Spleen (tissue), 11 donors: ENCODE data around the gene TRPC4AP. TPM values are rescaled to one million over a fixed set of nuclear protein-coding genes. Genes with fewer than 3 reads are reported as not detected.

ENCODE experiments used
- DNase-seq: peaks from one replicate; pipeline ENCODE4 v3.0.0-alpha.2; 2020
- H3K27ac ChIP-seq, 8 donors: fragments of 200-600 bp; sonication (generic) in 7 of 8; 1 replicate in 4 of 8; 2 replicates in 4 of 8; pipeline versions ENCODE4 v1.5.0 to v1.8.0; 2016 to 2021; ENCODE audit warnings: inconsistent platforms in 4 of 8, mild to moderate bottlenecking in 4 of 8, moderate library complexity in 1 of 8
- H3K27me3 ChIP-seq, 7 donors: fragments of 200-600 bp; sonication (generic) in 6 of 7; replicated peaks in 1 of 7; 1 replicate in 4 of 7; 2 replicates in 3 of 7; pipeline versions ENCODE4 v1.5.0 to v1.8.0; 2016 to 2021; ENCODE audit warnings: inconsistent platforms in 3 of 7, mild to moderate bottlenecking in 1 of 7
- H3K36me3 ChIP-seq, 6 donors: fragments of 200-600 bp; sonication (generic) in 5 of 6; 1 replicate in 4 of 6; 2 replicates in 2 of 6; pipeline versions ENCODE4 v1.5.0 to v1.8.0; 2016 to 2021; ENCODE audit warnings: inconsistent platforms in 2 of 6
- H3K4me1 ChIP-seq, 6 donors: fragments of 200-600 bp; sonication (generic) in 5 of 6; 1 replicate in 3 of 6; 2 replicates in 3 of 6; pipeline versions ENCODE4 v1.5.0 to v1.8.0; 2016 to 2021; ENCODE audit warnings: inconsistent platforms in 3 of 6
- H3K4me3 ChIP-seq, 8 donors: fragments of 200-600 bp; sonication (generic) in 7 of 8; 1 replicate in 4 of 8; 2 replicates in 4 of 8; pipeline versions ENCODE4 v1.5.0 to v1.8.0; 2016 to 2021; ENCODE audit warnings: inconsistent platforms in 4 of 8, mild to moderate bottlenecking in 4 of 8, moderate library complexity in 2 of 8
- H3K9me3 ChIP-seq, 8 donors: fragments of 200-600 bp; sonication (generic) in 7 of 8; 1 replicate in 4 of 8; 2 replicates in 4 of 8; pipeline versions ENCODE4 v1.5.0 to v1.8.0; 2016 to 2021; ENCODE audit warnings: inconsistent platforms in 4 of 8
- CTCF ChIP-seq, 11 experiments: fragments of 200-600 bp in 7 of 11; fragments of 450-650 bp in 4 of 11; sonication (generic) in 4 of 11; IDR thresholded peaks in 8 of 11; conservative IDR thresholded peaks in 3 of 11; 1 replicate in 7 of 11; 2 replicates in 4 of 11; pipeline versions ENCODE4 v1.4.0 to v1.8.0; 2016 to 2021; ENCODE audit warnings: antibody characterized with exemption in 11 of 11, inconsistent platforms in 4 of 11, mild to moderate bottlenecking in 1 of 11
- POLR2A ChIP-seq, 3 donors: fragments of 450-650 bp; IDR thresholded peaks; one replicate each; pipeline ENCODE4 v1.5.1; 2017; ENCODE audit warnings: antibody characterized with exemption in 3 of 3, mild to moderate bottlenecking in 1 of 3
- POLR2AphosphoS5 ChIP-seq, 3 donors: sonication (generic); formaldehyde crosslinking; IDR thresholded peaks; one replicate each; pipeline ENCODE4 v1.5.1; 2017; ENCODE audit warnings: antibody characterized with exemption in 3 of 3
- WGBS, 5 donors: extraction: QIAGEN DNeasy Blood & Tissue Kit in 3 of 5; methylation state at CpG; one replicate each; pipeline versions ENCODE4 v1.1.5 to v1.1.7; 2013 to 2018; 5-methylcytosine and 5-hydroxymethylcytosine counted together
- intact Hi-C: fragments of 100-400 bp; cut with DNase I; formaldehyde crosslinking; loops from one replicate; pipeline ENCODE4 v1.15.0; 2023; ENCODE audit warnings: low total_unique reads
- polyA plus RNA-seq, 3 donors: library from polyadenylated mRNA; stranded (reverse); fragments of 200-250 nt; gene quantifications; one replicate each; pipeline ENCODE4 v1.2.1, GENCODE V29; 2013
- total RNA-seq, 7 donors: library from RNA; depleted of rRNA in 3 of 7; stranded (reverse); fragments of >200 nt in 3 of 7; fragmentation: NEBNext Ultra II Directional in 4 of 7; extraction: Animal tissue kit (Norgen Biotek cat#: 25700) in 4 of 7; gene quantifications; one replicate each; pipeline versions ENCODE4 v1.1.0 to v1.2.1, GENCODE V29; 2016 to 2021
- donor health status: healthy with polysubstance abuse.
- donor health status: DM: no; HTN: no; CAD: no; lungs with moderate emphysema.
- donor health status: DM: no; HTN: no; CAD: no.
- donor health status: Bipolar disorder and iron deficiency.
- donor health status: healthy.
- donor health status: DM: no; HTN: no; CAD: no.
- donor health status: DM: yes; HTN: yes; CAD: no.

TRPC4AP gene
- total and polyA plus RNA-seq, 10 donors: 26.3 to 81.7 (median 64.9) TPM

GRCh38 chr20:35021063-35021462, 71.5 kb downstream of the TRPC4AP start:
- Histone ChIP-seq H3K27ac (no peak overlapping the region), H3K27me3 (no peaks in the 10 kb centered on the region), H3K9me3 (no peaks in the 10 kb centered on the region), H3K4me1 (no peaks in the 10 kb centered on the region), H3K36me3 (peaks cover 0 to 100% (median 64%) of the 10 kb centered on the region in 6 donors), H3K4me3 (no peak overlapping the region)
- 86 to 93% (median 87%) methylated on average over 9 to 12 of the region's 12 CpGs for WGBS, 5 donors
- intact Hi-C loops: no loop called here
- no peak for DNase-seq
- TF ChIP-seq POLR2A (IDR thresholded peaks at IDR 0.05) (no peak), CTCF (IDR thresholded peaks at IDR 0.05 in 8 of 11, conservative IDR thresholded peaks at IDR 0.05 in 3 of 11) (no peak), POLR2AphosphoS5 (IDR thresholded peaks at IDR 0.05) (no peak)

GRCh38 chr20:35020108-35020928, 72.3 kb downstream of the TRPC4AP start:
- Histone ChIP-seq H3K9me3 (no peaks in the 10 kb centered on the region), H3K27me3 (no peaks in the 10 kb centered on the region), H3K36me3 (peaks cover 3 to 100% (median 70%) of the 10 kb centered on the region in 6 donors), H3K4me1 (peaks cover 0 to 4% (median 0%) of the 10 kb centered on the region in 6 donors), H3K27ac (no peak overlapping the region), H3K4me3 (no peak overlapping the region)
- WGBS, 5 donors: 77 to 88% (median 86%) methylated on average over 8 of the region's 8 CpGs
- DNase-seq: no peak
- TF ChIP-seq POLR2A (IDR thresholded peaks at IDR 0.05) (no peak), POLR2AphosphoS5 (IDR thresholded peaks at IDR 0.05) (no peak), CTCF (IDR thresholded peaks at IDR 0.05 in 8 of 11, conservative IDR thresholded peaks at IDR 0.05 in 3 of 11) (no peak)
- intact Hi-C loops: no loop called here

GRCh38 chr20:35018590-35019371, 73.8 kb downstream of the TRPC4AP start:
- no peaks in the 10 kb centered on the region for H3K9me3 ChIP-seq
- H3K4me1 ChIP-seq: peaks cover 0 to 15% (median 1%) of the 10 kb centered on the region in 6 donors
- H3K27me3 ChIP-seq: no peaks in the 10 kb centered on the region
- no peak for DNase-seq
- WGBS, 5 donors: 85 to 93% (median 88%) methylated on average over 10 to 11 of the region's 11 CpGs
- TF ChIP-seq POLR2A (IDR thresholded peaks at IDR 0.05): no peak
- no peak for TF ChIP-seq POLR2AphosphoS5 (IDR thresholded peaks at IDR 0.05)
- no peak for TF ChIP-seq CTCF (IDR thresholded peaks at IDR 0.05 in 8 of 11, conservative IDR thresholded peaks at IDR 0.05 in 3 of 11)
- no peak overlapping the region for H3K4me3 ChIP-seq
- intact Hi-C loops: no loop called here
- H3K27ac ChIP-seq: peak overlapping the region in 2 of 8 donors; percentile 41 to 70
- peaks cover 3 to 100% (median 78%) of the 10 kb centered on the region in 6 donors for H3K36me3 ChIP-seq
